Body of pancreas (tissue), 4 donors: Measurements from ENCODE around the gene FOXO3.

Experiments used
- CTCF ChIP-seq, 7 experiments: fragments of 450-650 bp in 4 of 7; fragments of 200-600 bp in 3 of 7; sonication (generic) in 3 of 7; IDR thresholded peaks; one replicate each; pipeline ENCODE4 v1.5.1; 2016 to 2019; ENCODE audit warnings: antibody characterized with exemption in 7 of 7
- POLR2A ChIP-seq, 3 donors: fragments of 450-650 bp; IDR thresholded peaks; one replicate each; pipeline ENCODE4 v1.6.1; 2016; ENCODE audit warnings: antibody characterized with exemption in 3 of 3, mild to moderate bottlenecking in 2 of 3

- no peak for TF ChIP-seq CTCF (IDR thresholded peaks at IDR 0.05)
- no peak for TF ChIP-seq POLR2A (IDR thresholded peaks at IDR 0.05)
Measured at GRCh38 chr6:108575905-108576494, 15.3 kb downstream of the FOXO3 start.
